Neural cell (in vitro differentiated cells): ENCODE data around the gene LURAP1L. TPM values are rescaled to one million over a fixed set of nuclear protein-coding genes. Genes with fewer than 3 reads are reported as not detected.

Source experiments
- H2AFZ ChIP-seq: fragments of 200-600, 300-800 bp; sonication (generic), shearing (Covaris generic); 2 replicates; pipeline ENCODE4 v1.6.0; 2014; ENCODE audit warnings: low read depth, mild to moderate bottlenecking, antibody characterized with exemption, low read length, moderate library complexity
- H3F3A ChIP-seq: fragments of 200-600 bp; shearing (Covaris generic); 2 replicates; pipeline ENCODE4 v1.6.1; 2016; ENCODE audit warnings: mild to moderate bottlenecking, moderate library complexity, mixed read lengths, antibody characterized with exemption, low read length; ENCODE audit not compliant: insufficient read depth, poor library complexity, severe bottlenecking
- H3K27ac ChIP-seq: fragments of 200-600, 300-800 bp; sonication (generic), shearing (Covaris generic); 2 replicates; pipeline ENCODE4 v1.5.1; 2014; ENCODE audit warnings: mild to moderate bottlenecking, low read length, moderate library complexity
- H3K27me3 ChIP-seq: fragments of 300-800, 200-600 bp; sonication (generic), shearing (Covaris generic); 2 replicates; pipeline ENCODE4 v1.6.0; 2014; ENCODE audit warnings: mild to moderate bottlenecking, low read depth, low read length, moderate library complexity; ENCODE audit not compliant: insufficient read depth
- H3K36me3 ChIP-seq: fragments of 300-800, 200-600 bp; sonication (generic), shearing (Covaris generic); 2 replicates; pipeline ENCODE4 v1.5.1; 2014; ENCODE audit warnings: mild to moderate bottlenecking, antibody characterized with exemption, low read length, moderate library complexity; ENCODE audit not compliant: insufficient read depth
- H3K4me2 ChIP-seq: fragments of 300-800, 200-600 bp; sonication (generic), shearing (Covaris generic); 2 replicates; pipeline ENCODE4 v1.6.0; 2014; ENCODE audit warnings: mild to moderate bottlenecking, low read length
- H3K4me3 ChIP-seq: fragments of 300-800, 200-600 bp; sonication (generic), shearing (Covaris generic); 2 replicates; pipeline ENCODE4 v1.5.1; 2014; ENCODE audit warnings: mild to moderate bottlenecking, low read length, moderate library complexity
- H3K79me2 ChIP-seq: fragments of 200-600 bp; shearing (Covaris generic); replicated peaks from 2 replicates; pipeline ENCODE4 v1.6.0; 2014; ENCODE audit warnings: mild to moderate bottlenecking, low read length, moderate library complexity; ENCODE audit not compliant: insufficient read depth
- H3K9ac ChIP-seq: fragments of 300-800, 200-600 bp; sonication (generic), shearing (Covaris generic); 2 replicates; pipeline ENCODE4 v1.6.1; 2016; ENCODE audit warnings: mild to moderate bottlenecking, low read length, mixed read lengths
- H3K9me2 ChIP-seq: fragments of 200-600 bp; shearing (Covaris generic); 2 replicates; pipeline ENCODE4 v1.6.1; 2016; ENCODE audit warnings: mild to moderate bottlenecking, low read length, mixed read lengths; ENCODE audit not compliant: insufficient read depth
- H3K9me3 ChIP-seq: fragments of 200-600, 300-800 bp; sonication (generic), shearing (Covaris generic); 2 replicates; pipeline ENCODE4 v1.6.1; 2016; ENCODE audit warnings: mild to moderate bottlenecking, mixed run types, low read length, moderate library complexity, mixed read lengths
- H4K20me1 ChIP-seq: fragments of 200-600 bp; shearing (Covaris generic); 2 replicates; pipeline ENCODE4 v1.6.1; 2016; ENCODE audit warnings: mild to moderate bottlenecking, mixed run types; ENCODE audit not compliant: insufficient read depth
- EP300 ChIP-seq: fragments of 450-650 bp; conservative IDR thresholded peaks from 2 replicates; pipeline ENCODE4 v1.6.1; 2014; ENCODE audit warnings: antibody characterized with exemption, mild to moderate bottlenecking, moderate library complexity; ENCODE audit not compliant: poor library complexity, severe bottlenecking
- EZH2 ChIP-seq: fragments of 200-600, 300-800 bp; shearing (Covaris generic), sonication (generic); IDR thresholded peaks from 2 replicates; pipeline ENCODE4 v1.6.1; 2014; ENCODE audit warnings: antibody characterized with exemption, low read length, borderline replicate concordance, mild to moderate bottlenecking; ENCODE audit not compliant: insufficient read depth, poor library complexity, severe bottlenecking
- MXI1 ChIP-seq: fragments of 450-650 bp; conservative IDR thresholded peaks from 2 replicates; pipeline ENCODE4 v1.6.1; 2014; ENCODE audit warnings: antibody characterized with exemption, mild to moderate bottlenecking; ENCODE audit not compliant: poor library complexity, severe bottlenecking
- POLR2AphosphoS5 ChIP-seq: IDR thresholded peaks from 2 replicates; pipeline ENCODE4 v1.6.1; 2012
- RAD21 ChIP-seq: fragments of 450-650 bp; conservative IDR thresholded peaks from 2 replicates; pipeline ENCODE4 v1.6.1; 2014; ENCODE audit warnings: antibody characterized with exemption, mild to moderate bottlenecking, moderate library complexity
- SMC3 ChIP-seq: fragments of 450-650 bp; conservative IDR thresholded peaks from 2 replicates; pipeline ENCODE4 v1.6.1; 2014; ENCODE audit warnings: antibody characterized with exemption, mild to moderate bottlenecking, moderate library complexity; ENCODE audit not compliant: poor library complexity
- TAF1 ChIP-seq: IDR thresholded peaks from 2 replicates; pipeline ENCODE4 v1.6.1; 2012; ENCODE audit warnings: low read depth
- polyA plus RNA-seq: library from polyadenylated mRNA; depleted of rRNA; stranded (reverse); fragments of >200 nt; gene quantifications from 2 replicates; pipeline ENCODE4 v1.2.3, GENCODE V29; 2014
- TF ChIP-seq, protein P1 (sequence below): IDR thresholded peaks from 2 replicates; pipeline ENCODE4 v1.6.1; 2012; ENCODE audit warnings: borderline replicate concordance
- TF ChIP-seq, protein P2 (sequence below): fragments of 450-650 bp; IDR thresholded peaks from 2 replicates; pipeline ENCODE4 v1.5.1; 2014; ENCODE audit warnings: antibody characterized with exemption, mild to moderate bottlenecking, moderate library complexity; ENCODE audit not compliant: poor library complexity, severe bottlenecking

Gene LURAP1L
- polyA plus RNA-seq, 1 donor from 2014 or later = 0.59 TPM

DNA sequence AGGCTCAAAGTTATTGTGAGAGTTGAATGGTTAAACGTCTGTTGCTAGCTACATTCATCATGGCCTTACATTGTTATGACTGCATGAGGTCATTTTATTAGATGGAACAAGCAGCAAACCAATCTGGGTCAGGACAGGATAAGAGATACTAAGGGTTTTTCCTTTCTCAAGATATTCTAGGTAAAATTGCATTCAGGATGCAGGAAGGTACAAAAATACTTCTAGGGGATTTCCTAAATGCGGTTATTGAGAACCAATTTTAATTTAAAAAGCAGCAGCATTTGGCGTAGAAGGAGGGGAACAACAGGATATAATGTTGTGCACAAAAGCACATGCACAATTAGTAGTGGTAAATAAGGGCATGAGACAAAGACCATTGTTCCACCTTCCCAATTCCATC is 39.2 kb upstream of the LURAP1L start:
- Histone ChIP-seq H3K9me2 (no peaks in the 10 kb centered on the region), H2AFZ (no peak overlapping the region), H3F3A (no peaks in the 10 kb centered on the region), H3K27me3 (no peaks in the 10 kb centered on the region), H3K9me3 (no peaks in the 10 kb centered on the region), H3K4me3 (no peak overlapping the region), H3K27ac (no peak overlapping the region), H3K79me2 (no peaks in the 10 kb centered on the region), H4K20me1 (no peaks in the 10 kb centered on the region), H3K36me3 (no peaks in the 10 kb centered on the region), H3K9ac (no peak overlapping the region), H3K4me2 (no peak overlapping the region)
- TF ChIP-seq RAD21 = no peak
- TF ChIP-seq EP300 = no peak
- TF ChIP-seq, protein P1, sequence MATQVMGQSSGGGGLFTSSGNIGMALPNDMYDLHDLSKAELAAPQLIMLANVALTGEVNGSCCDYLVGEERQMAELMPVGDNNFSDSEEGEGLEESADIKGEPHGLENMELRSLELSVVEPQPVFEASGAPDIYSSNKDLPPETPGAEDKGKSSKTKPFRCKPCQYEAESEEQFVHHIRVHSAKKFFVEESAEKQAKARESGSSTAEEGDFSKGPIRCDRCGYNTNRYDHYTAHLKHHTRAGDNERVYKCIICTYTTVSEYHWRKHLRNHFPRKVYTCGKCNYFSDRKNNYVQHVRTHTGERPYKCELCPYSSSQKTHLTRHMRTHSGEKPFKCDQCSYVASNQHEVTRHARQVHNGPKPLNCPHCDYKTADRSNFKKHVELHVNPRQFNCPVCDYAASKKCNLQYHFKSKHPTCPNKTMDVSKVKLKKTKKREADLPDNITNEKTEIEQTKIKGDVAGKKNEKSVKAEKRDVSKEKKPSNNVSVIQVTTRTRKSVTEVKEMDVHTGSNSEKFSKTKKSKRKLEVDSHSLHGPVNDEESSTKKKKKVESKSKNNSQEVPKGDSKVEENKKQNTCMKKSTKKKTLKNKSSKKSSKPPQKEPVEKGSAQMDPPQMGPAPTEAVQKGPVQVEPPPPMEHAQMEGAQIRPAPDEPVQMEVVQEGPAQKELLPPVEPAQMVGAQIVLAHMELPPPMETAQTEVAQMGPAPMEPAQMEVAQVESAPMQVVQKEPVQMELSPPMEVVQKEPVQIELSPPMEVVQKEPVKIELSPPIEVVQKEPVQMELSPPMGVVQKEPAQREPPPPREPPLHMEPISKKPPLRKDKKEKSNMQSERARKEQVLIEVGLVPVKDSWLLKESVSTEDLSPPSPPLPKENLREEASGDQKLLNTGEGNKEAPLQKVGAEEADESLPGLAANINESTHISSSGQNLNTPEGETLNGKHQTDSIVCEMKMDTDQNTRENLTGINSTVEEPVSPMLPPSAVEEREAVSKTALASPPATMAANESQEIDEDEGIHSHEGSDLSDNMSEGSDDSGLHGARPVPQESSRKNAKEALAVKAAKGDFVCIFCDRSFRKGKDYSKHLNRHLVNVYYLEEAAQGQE = no peak
- no peak for TF ChIP-seq POLR2AphosphoS5
- no peak for TF ChIP-seq TAF1
- TF ChIP-seq, protein P2, sequence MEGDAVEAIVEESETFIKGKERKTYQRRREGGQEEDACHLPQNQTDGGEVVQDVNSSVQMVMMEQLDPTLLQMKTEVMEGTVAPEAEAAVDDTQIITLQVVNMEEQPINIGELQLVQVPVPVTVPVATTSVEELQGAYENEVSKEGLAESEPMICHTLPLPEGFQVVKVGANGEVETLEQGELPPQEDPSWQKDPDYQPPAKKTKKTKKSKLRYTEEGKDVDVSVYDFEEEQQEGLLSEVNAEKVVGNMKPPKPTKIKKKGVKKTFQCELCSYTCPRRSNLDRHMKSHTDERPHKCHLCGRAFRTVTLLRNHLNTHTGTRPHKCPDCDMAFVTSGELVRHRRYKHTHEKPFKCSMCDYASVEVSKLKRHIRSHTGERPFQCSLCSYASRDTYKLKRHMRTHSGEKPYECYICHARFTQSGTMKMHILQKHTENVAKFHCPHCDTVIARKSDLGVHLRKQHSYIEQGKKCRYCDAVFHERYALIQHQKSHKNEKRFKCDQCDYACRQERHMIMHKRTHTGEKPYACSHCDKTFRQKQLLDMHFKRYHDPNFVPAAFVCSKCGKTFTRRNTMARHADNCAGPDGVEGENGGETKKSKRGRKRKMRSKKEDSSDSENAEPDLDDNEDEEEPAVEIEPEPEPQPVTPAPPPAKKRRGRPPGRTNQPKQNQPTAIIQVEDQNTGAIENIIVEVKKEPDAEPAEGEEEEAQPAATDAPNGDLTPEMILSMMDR = no peak
- TF ChIP-seq SMC3 = no peak
- no peak for TF ChIP-seq MXI1

DNA sequence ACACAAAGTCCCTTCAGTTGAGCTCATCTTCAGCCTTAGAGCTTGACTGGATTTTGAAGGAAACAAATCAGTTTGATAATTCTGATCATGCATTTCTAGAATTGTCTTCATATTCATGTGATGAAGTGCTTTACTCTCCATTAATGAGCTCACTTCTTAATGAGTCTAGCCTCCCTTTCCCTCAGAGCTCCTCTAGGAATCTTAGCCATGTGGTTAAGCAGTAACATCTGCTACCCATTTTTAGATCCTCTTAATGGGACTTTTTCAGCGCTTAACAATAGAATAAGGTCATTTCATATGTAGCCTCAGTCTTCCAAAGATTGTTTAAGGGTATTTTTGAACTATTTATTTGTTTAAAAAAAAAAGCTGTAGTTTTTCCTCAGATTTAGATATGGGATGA is 36.9 kb upstream of the LURAP1L start:
- Histone ChIP-seq H3K36me3 (no peaks in the 10 kb centered on the region), H3K9me3 (no peaks in the 10 kb centered on the region), H3K79me2 (no peaks in the 10 kb centered on the region), H3K9ac (no peak overlapping the region), H2AFZ (no peak overlapping the region), H3K27ac (no peak overlapping the region), H4K20me1 (no peaks in the 10 kb centered on the region), H3F3A (no peaks in the 10 kb centered on the region), H3K9me2 (no peaks in the 10 kb centered on the region), H3K27me3 (no peaks in the 10 kb centered on the region), H3K4me2 (no peak overlapping the region), H3K4me3 (no peak overlapping the region)
- TF ChIP-seq POLR2AphosphoS5 (no peak), RAD21 (no peak), EP300 (no peak), SMC3 (no peak), MXI1 (no peak), TAF1 (no peak), EZH2 (no peak)
- TF ChIP-seq, protein P1 = no peak
- TF ChIP-seq, protein P2 = no peak
